Endometrial microvascular endothelial cells (primary cell): ENCODE measurements around the gene ABHD12. TPM values are rescaled to one million over a fixed set of nuclear protein-coding genes. Genes with fewer than 3 reads are reported as not detected.
"Not testable (repeated sequence)": the region's sequence is repeated elsewhere in the genome, so short reads cannot be mapped to it uniquely, and the experiment has no call there.

Experiments used
- in situ Hi-C: cut with HindIII; loops from 2 replicates; pipeline ENCODE4 v1.10.0; 2017; ENCODE audit warnings: low sequenced_read_pairs, low pct_unique_long_range_greater_than_20kb; ENCODE audit errors: inconsistent ontology term
- total RNA-seq: library from RNA; depleted of rRNA; stranded (reverse); fragments of >200 nt; gene quantifications from one replicate; pipeline ENCODE4 v1.2.3, GENCODE V29; 2015; ENCODE audit errors: inconsistent ontology term

The ABHD12 gene
- total RNA-seq, 1 donor from 2014 or later, result 26.9 TPM

DNA sequence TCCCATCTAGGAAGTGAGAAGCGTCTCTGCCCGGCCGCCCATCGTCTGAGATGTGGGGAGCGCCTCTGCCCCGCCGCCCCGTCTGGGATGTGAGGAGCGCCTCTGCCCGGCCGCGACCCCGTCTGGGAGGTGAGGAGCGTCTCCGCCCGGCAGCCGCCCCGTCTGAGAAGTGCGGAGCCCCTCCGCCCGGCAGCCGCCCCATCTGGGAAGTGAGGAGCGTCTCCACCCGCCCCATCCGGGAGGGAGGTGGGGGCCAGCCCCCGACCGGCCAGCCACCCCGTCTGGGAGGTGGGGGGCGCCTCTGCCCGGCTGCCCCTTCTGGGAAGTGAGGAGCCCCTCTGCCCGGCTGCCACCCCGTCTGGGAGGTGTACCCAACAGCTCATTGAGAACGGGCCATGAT is 77.9 kb downstream of the ABHD12 start:
- in situ Hi-C loops, result not testable (repeated sequence)

DNA sequence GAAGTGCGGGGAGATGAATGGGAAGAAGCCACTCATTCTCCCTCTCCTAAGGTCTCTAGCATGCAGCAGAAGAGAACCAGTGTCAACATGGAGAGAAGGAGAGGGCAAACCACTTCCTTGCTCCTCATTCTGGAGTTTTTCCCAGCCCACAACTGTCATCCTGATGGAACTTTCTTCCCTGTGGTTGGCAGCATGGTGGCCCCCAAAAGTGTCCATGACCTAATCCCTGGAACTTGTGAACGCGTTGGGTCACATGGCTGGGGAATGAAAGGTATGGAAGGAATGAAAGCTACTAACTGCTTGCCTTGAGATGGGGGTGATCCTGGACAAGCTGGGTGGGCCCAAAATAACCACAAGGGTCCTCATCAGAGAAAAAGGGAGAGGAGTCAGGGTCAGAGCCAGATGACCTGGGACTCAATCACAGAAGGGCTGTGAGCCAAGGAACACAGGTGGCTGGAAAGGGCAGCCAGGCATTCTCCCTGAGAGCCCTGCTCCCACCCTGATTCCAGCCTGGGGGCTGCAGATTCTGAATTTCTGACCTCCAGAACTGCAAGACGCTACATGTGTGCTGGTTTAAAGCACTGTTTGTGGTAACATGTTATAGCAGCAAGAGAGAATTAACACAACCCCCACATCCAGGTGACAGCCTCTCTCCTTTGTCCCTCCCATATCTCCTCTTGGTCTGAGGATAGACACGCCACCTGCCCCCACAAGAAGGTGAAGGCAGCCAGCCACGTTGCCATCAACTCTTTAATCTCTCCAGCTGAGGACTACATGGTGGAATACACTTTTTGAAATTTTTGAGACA is 79.5 kb downstream of the ABHD12 start:
- in situ Hi-C loops, result no loop called here

DNA sequence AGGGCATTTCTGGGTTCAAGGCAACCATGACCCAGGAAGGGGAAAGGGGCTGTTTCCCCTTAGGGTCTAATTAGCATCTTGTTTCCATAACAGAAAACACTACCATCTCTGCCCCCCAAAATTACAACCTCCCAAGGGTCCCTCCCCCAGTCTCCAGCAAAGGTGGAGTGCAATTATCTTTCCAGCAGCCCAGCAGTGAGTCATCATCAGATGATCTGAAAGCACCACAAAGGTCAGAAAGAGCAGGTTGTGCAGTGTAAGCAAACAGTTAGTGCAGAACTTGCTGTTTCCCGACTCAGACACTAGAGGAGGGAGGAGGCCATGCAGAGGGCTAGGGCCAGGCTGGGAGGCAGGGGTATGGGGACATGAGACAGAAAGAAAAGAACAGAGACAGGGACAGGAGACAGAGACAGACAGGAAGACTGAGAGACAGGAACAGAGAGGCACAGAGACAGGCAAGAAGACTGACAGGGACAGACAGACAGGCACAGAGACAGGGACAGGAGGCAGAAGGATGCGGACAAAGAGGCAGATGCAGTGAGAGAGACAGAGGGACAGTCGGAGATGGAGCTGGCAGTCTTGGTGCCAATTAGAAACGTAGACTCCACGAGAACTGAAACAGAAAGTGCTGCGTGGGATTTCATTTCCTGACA is 80.2 kb downstream of the ABHD12 start:
- in situ Hi-C loops, result no loop called here

DNA sequence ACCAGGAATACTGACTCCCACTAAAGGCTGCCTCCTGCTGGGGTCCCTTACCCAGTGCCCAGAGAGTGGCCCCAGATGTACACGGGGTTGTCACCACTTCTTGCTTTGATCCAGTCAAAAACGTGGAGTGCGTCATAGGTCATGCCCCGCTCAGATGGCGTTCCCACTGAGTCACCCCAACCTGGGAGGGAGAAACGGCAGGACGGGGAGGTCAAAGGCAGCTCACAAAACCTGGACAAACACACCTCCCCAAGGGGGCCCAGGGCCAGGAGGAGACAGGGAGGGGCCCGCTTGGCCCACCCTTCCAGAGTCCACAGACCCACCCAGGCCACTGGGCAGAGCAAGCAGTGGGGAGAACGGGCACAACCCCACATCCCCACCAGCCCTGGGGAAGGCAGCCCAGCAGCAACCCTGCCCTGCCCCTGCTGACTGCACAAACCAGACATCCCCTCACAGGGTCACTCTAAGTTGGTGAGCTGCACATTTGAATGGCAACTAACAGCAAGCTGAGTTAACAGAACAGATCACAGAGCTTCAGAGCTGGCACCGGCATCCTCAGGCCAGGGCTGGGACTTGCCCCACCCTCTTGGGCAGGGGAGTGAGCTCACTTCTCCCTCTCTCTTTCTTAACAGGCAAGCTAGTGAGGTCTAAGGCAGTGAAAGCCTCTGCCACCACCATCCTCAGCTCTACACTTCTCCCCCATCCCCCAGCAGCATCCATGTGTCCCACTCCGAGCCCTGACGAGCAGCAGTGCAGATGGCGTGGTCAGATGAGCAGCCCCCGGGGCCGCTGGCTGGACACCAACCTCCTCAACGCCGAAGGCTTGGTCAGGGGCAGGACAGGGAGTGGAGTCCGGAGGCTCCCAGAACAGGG is 81.0 kb downstream of the ABHD12 start:
- in situ Hi-C loops, result no loop called here

DNA sequence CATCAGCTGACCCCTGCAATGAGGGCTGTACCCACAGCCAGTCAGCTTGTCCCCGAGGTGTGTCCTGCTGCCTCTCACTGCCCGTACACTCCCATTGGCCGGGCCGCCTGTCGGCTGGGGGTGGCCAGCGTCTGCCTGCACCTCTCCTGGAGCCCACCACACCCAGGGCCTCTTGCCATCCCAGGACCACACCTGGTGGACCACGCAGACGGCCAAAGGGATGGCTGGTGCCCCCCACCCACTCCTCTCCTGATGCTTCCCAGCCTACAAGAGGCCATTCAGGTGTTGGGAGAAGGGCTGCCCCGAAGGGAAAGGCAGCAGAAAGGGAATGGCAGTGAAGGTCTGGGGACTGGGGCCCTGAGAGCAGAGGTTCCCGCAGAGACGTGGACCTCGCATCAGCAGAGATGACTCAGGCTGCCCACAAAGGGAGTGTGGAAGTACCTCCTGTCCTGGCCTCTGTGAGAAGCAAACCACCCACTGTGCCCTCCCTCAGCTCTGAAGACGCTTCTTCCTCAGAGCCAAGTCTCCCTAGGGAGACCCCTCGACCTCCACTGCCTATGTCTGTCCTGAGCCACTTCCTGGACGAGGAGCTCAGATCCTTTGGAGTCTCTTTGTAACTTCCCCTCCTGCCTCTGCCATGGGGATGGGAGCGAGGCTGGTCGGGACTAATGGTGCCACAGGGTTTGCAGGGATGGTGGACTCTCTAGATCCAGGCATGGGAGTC is 81.8 kb downstream of the ABHD12 start:
- in situ Hi-C loops, result no loop called here

DNA sequence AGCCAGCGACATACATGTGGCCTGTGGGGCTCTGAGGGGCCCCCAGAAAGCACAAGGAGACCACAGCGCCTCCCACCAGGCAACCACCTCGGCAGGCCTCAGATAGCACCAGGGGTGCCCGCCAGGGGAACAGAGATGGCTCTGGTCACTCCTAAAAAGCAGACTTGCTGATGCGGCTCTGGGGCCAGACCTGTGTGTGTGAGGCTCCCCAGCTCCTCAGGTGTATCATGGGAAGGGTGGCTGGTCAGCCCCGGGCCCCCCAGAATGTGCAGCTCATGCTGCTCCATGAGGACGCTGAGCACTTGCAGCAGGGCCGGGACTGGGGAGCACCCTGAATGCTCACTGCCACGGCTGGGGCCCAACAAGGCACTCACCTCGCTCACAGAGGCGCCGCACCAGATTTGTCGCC is 82.5 kb downstream of the ABHD12 start:
- in situ Hi-C loops, result no loop called here

DNA sequence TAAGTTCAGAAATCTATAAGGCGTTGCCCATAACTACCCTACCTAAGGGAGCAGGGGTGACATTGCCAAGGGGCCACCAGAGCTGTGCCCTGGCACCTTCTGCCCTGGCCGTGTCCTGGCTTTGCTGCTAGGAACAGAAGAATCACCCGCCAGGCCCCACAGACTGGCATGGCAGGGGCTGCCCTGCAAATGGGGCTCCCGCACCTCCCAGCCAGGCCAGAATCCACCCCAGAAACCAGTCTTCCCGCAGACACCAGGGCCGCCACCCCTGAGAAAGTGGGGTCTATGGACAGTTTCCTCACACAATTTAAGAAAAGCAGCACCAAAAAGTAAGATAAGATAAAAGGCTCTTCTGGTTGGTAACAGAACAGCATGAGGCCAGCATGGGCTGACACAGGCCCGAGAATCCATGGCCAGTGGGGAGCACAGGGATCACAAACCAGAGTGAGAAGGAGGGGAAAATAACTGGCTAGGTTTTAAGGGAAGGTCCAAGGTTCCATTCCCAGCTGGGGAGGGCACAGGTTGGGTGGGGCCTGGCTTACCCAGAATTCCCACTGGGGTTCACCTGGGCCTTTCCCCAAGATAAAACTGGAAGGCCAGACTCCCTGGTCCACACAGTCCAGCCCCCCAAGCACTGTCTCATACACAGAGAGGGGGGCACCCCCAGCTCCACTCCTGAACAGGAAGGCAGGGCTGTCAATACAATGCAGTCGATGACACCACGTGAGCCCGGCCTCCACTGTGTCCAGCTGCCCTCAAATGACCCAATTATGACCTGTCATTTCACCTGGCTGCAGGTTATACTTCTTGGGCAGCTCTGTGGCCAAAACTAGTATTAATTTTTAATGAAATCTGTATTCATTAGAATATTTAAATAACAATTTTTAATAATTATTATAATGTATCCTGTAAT is 83.4 kb downstream of the ABHD12 start:
- in situ Hi-C loops, result no loop called here

DNA sequence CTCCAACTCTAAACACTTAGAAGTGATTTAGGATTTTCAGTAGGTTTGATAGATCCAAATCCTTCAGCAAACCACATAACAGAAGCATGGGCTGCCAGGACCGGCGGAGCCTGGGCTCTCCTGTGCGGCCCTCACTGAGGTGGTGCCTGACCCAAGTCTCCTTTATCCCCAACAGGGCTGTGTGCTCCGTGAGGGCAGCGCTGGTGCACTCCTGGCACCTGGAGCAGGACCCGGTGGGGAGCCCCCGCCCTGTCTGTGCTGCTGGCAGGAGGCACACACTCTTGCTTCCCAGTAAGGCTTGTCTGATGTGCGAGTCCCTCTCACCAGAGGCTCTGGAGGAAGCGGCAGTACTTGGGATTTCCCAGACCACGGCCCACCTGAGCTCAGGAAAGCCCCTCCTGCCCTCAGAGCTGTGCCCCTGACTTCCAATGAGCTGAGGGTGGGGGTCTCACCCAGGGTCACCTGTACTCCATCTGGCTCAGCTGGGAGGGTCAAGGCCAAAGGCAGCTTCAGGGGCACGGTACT is 86.5 kb downstream of the ABHD12 start:
- in situ Hi-C loops, result no loop called here

DNA sequence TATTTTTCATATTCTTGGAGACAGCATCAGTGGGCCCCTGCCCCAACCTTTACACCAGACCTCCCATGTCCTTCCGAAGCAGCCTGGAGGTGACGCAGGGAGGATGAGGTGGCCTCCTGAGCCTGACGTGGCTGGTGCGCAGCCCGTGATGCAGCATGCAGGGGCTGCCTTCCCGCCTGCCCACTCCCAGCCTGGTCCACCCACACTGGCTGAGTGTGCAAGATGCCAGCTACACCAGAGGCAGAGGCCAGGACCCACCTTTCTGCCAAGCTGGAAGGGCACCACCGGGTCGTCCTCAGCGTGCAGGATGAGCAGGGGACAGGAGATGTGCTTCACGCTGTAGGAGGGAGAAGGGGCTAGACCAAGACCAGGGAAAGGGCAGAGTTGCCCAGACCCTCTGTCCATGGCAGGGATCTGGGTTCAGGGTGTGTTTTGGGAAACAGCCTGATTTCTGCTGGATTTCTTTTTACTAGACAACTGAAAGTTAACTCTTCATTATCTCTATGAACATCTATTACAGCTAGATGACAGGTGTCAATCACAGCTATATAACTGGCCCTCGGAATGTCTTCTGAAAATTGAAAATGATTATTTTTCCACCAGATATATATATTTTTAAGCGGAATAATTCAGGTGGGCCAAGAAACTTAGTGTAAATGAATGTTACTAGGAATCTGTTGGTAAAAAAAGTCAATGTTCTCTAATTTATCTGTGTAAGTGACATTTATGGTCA is 87.2 kb downstream of the ABHD12 start:
- in situ Hi-C loops, result no loop called here

DNA sequence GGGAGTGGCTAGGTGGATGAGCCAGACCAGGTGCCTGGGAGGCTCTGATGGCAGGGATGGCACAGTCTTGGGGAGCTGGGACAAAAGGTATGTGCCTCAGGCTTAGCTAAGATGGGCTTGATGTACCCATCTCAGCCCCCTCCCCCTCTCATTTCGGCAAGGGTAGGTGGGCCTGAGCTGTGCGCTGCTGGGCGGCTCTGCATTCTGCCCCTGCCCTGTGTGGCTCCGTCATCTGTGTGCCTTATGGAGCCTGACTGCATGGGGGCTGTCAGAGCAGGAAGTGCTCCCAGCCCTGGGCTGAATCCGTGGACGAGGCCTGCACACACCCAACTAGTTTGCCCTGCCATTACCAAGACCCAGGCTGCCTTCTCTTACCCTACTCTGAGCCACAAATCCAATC is 88.0 kb downstream of the ABHD12 start:
- in situ Hi-C loops, result no loop called here

DNA sequence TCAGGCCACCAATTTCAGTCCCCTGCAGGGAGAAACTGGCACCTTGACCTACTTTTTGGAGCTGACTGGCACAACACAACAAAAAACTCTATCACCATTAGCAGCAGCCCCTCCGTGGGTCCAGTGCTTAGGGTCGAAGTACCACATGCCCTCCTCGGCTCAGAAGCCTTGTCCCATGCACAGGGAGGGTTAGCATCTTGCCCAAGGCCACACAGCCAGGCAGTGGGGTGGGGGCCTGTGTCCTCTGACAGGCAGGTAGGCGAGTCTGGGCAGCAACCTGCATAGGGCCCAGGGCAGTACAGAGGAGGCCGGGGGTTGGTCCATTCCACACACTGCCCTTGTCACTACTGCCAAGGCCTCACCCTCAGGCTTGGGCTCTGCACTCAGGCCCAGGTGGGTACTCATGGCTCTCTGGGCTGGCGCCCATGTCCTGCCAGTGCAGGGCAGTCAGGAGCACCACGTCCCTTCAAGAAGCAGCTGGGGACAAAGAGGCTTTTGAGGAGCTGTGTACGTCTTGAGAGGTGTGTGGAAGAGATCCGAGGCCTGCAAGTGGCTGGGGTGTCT is 89.2 kb downstream of the ABHD12 start:
- in situ Hi-C loops, result no loop called here

DNA sequence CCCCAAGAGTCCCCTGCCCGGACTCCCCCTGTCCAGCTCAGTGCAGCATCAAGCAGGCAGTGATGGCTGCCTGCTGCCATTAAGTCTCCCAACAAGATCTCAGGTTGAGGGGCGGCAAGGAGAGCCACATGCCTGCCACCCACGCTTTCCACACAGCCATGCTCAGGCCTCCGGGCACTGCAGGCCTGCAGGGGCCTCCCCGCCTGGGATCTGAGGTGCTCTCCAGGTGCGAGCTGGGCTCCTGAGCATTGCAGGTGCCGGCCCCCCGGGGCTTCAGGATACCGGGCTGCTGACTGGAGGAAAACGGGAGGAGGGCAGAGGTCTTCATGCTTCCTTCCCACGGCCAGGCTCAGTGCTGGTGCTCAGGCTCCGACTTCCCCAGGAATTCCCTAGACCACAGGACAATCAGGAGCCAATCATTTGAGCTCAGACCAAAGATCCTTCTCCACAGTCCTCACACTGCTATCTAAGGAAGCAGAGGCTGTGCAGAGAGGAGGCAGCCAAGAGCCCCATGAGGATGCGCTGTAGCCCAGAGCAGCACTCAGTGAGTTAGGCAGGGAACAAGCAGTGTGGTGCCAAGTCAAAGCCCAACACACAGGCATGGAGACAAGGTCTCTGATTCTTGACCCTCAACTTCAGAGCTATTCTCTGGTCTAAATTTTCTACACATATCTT is 90.0 kb downstream of the ABHD12 start:
- in situ Hi-C loops, result no loop called here

DNA sequence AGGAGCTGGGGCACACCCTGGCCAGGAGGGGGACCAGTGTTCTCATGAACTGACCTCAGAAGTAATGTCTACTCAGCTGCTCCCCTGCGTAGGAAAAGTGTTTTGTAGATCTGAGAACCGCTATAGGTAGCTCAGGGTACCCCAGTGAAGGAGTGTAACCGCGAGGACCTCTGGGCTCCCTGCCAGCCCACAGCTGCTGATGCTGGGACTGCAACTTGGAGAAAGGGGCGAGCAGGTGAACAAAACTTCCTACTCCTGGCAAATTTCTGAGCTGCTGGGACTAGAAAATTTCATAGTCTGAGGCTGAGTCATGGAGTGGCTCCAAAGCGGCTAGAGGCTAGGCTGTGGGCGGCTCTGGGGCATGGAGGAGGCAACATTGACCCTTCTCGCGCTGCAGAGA is 90.8 kb downstream of the ABHD12 start:
- in situ Hi-C loops, result no loop called here

DNA sequence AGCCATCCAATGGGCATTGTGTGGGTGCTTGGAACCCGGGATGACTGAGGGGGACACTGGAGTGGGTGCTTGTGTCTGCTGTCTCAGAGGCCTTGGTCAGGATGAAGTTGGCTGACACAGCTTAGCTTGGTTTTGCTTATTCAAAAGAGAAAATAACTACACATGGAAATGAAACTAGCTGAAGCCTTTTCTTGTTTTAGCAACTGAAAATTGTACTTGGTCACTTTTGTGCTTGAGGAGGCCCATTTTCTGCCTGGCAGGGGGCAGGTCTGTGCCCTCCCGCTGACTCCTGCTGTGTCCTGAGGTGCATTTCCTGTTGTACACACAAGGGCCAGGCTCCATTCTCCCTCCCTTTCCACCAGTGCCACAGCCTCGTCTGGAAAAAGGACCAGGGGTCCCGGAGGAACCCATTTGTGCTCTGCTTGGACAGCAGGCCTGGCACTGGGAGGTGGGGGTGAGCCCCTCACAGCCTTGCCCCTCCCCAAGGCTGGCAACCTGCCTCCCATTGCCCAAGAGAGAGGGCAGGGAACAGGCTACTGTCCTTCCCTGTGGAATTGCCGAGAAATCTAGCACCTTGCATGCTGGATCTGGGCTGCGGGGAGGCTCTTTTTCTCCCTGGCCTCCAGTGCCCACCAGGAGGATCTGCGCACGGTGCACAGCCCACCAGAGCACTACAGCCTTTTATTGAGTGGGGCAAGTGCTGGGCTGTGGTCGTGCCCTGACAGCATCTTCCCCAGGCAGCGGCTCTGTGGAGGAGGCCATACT is 93.3 kb downstream of the ABHD12 start:
- in situ Hi-C loops, result no loop called here

DNA sequence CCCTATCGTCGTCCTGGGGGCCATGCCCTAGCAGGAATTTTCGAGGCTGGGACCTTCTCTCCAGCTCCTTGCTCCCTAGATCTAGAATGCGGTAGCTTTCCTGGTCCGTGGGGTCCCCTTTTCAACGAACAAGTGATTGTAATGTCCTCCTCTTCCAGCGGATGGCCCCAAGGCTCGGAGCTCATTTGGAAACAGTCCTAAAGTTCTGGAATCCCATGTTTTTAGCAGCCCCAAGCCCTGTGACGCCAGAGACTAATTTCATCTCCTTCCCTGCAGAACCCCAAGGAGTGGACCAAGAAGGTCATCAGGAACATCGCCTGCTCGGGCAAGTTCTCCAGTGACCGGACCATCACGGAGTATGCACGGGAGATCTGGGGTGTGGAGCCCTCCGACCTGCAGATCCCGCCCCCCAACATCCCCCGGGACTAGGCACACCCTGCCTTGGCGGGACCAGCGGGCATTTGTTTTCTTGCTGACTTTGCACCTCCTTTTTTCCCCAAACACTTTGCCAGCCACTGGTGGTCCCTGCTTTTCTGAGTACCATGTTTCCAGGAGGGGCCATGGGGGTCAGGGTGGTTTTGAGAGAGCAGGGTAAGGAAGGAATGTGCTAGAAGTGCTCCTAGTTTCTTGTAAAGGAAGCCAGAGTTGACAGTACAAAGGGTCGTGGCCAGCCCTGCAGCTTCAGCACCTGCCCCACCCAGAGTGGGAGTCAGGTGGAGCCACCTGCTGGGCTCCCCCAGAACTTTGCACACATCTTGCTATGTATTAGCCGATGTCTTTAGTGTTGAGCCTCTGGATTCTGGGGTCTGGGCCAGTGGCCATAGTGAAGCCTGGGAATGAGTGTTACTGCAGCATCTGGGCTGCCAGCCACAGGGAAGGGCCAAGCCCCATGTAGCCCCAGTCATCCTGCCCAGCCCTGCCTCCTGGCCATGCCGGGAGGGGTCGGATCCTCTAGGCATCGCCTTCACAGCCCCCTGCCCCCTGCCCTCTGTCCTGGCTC is 94.2 kb downstream of the ABHD12 start:
- in situ Hi-C loops, result no loop called here
